ENCODE measurements around the gene A1CF. TPM values are rescaled to one million over a fixed set of nuclear protein-coding genes. Genes with fewer than 3 reads are reported as not detected.

The A1CF gene
- total and polyA plus RNA-seq, 2 of the 8 experiments (the other 6 are each of a cell fraction or from before 2014, with no cell fraction given) = not detected

DNA sequence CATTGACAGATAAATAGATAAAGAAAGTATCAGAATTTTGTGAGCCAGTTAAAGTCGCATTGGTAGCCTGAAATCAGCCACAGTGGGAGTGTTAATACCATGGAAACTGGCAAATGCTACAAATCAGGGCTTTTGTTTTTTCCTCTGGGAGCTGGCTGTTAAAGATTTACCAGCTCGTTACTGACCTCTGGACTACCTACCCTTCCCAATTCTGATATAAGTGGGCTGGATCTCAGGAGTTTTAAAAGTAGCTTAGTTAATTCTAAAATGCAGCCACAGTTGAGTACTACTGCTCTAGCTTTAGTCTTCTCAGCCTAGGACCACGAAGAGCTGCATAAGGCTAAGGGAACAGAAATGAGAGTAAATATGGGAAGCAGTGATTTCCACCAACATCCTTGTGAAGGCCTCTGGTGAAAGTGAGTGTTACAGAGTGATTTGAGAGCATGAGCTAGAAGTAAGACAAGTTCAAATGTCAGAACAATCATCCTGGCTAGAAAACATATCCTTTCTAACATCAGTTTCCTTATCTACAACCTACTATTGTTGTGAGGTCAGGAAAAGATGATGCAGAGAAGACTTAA is 53.2 kb downstream of the A1CF start:
- no peaks in the 10 kb centered on the region for H3K27me3 ChIP-seq (replicated peaks in 1 of 4; ENCODE audit: control insufficient read depth in 3 of 4, extremely low read depth in 1 of 4, insufficient read depth in 3 of 4, low read length in 3 of 4)
- H2AFZ ChIP-seq (ENCODE audit: low read length) = no peak overlapping the region
- H4K8ac ChIP-seq (ENCODE audit: extremely low read depth, insufficient read depth, low read length) = no peak overlapping the region
- H3K79me2 ChIP-seq (ENCODE audit: control insufficient read depth in 1 of 2, insufficient read depth in 2 of 2, low read length in 2 of 2) = no peaks in the 10 kb centered on the region
- no peak overlapping the region for H3K4me2 ChIP-seq (ENCODE audit: insufficient read depth in 1 of 2, low read depth in 2 of 2, low read length in 2 of 2)
- no peak overlapping the region for H2BK15ac ChIP-seq (ENCODE audit: low read length)
- H2BK120ac ChIP-seq (replicated peaks; ENCODE audit: low read depth, low read length) = no peak overlapping the region
- no peak overlapping the region for H3K56ac ChIP-seq (replicated peaks; ENCODE audit: insufficient read length, low read depth, low read length)
- no peak overlapping the region for H4K5ac ChIP-seq (ENCODE audit: insufficient read length, low read depth, low read length)
- CTCF ChIA-PET (ENCODE audit: partially characterized antibody) = interaction anchor here (1.1 kb wide), 1 partner anchor 15 kb away, joined by 8 read pairs; no protein-coding TSS in a partner anchor
- H3K79me1 ChIP-seq (ENCODE audit: low read depth, low read length) = no peaks in the 10 kb centered on the region
- no peak overlapping the region for H3K9ac ChIP-seq (replicated peaks in 1 of 4; ENCODE audit: extremely low read depth in 1 of 4, low read depth in 3 of 4, low read length in 3 of 4)
- no peak overlapping the region for H2BK12ac ChIP-seq (ENCODE audit: low read depth, low read length)
- TF ChIP-seq CEBPB (IDR thresholded peaks at IDR 0.05; ENCODE audit: low read depth, low read length) = no peak
- no peak overlapping the region for H3K14ac ChIP-seq (ENCODE audit: insufficient read length)
- H3K27ac ChIP-seq (ENCODE audit: low read depth, low read length) = no peak overlapping the region
- H4K20me1 ChIP-seq (replicated peaks in 1 of 2; ENCODE audit: control insufficient read depth in 1 of 2, insufficient read depth in 2 of 2, low read length in 2 of 2) = no peaks in the 10 kb centered on the region
- H3K18ac ChIP-seq (ENCODE audit: extremely low read depth, low read length) = no peak overlapping the region
- no peaks in the 10 kb centered on the region for H3K36me3 ChIP-seq (ENCODE audit: control insufficient read depth in 2 of 4, insufficient read depth in 4 of 4, low read length in 3 of 4)
- POLR2A ChIA-PET (ENCODE audit: partially characterized antibody) = no interaction called here
- H3K4me1 ChIP-seq (replicated peaks in 1 of 4; ENCODE audit: control insufficient read depth in 3 of 4, insufficient read depth in 4 of 4, low read length in 3 of 4) = no peaks in the 10 kb centered on the region
- DNase-seq (ENCODE audit: low read depth in 1 of 2, low spot score in 2 of 2) (no peak), FAIRE-seq (no peak)
- H2AK5ac ChIP-seq (ENCODE audit: low read depth, low read length) = no peak overlapping the region
- 76% methylated on average over 3 of the region's 3 CpGs; no CpG with 5 or more reads in 1 of the 2 experiments for WGBS, 2 experiments (ENCODE audit: extremely low coverage in 1 of 2, insufficient coverage in 1 of 2, insufficient read length in 1 of 2, insufficient replicate concordance in 2 of 2, low coverage in 1 of 2, low lambda C conversion rate in 2 of 2, missing lambda C conversion rate in 1 of 2)
- no peak overlapping the region for H2BK5ac ChIP-seq (ENCODE audit: low read depth, low read length)
- H3K23ac ChIP-seq (ENCODE audit: insufficient read length) = no peak overlapping the region
- no peak overlapping the region for H3K4me3 ChIP-seq (ENCODE audit: extremely low read depth in 1 of 4, insufficient read depth in 2 of 4, low read depth in 3 of 4, low read length in 4 of 4)
- H3K23me2 ChIP-seq (ENCODE audit: low read depth, low read length) = no peaks in the 10 kb centered on the region
- no peaks in the 10 kb centered on the region for H3K9me3 ChIP-seq (ENCODE audit: insufficient read depth in 2 of 2, low read depth in 1 of 2, low read length in 1 of 2)
- no peak overlapping the region for H4K91ac ChIP-seq (replicated peaks; ENCODE audit: insufficient read length, low read length)
- no peak overlapping the region for H3K4ac ChIP-seq (replicated peaks; ENCODE audit: insufficient read length, low read depth, low read length)
- no peak overlapping the region for H2BK20ac ChIP-seq (ENCODE audit: low read length)
